Nephron progenitor cell (in vitro differentiated cells): ENCODE results near the gene CLEC20A.
A peak's percentile ranks its signal among the peaks of the same experiment; 100 is the strongest.
"Not testable (repeated sequence)": the region's sequence is repeated elsewhere in the genome, so short reads cannot be mapped to it uniquely, and the experiment has no call there.

Experiments used
- DNase-seq: peaks from one replicate; pipeline ENCODE4 v3.0.0; 2021
- H3K27ac Mint-ChIP-seq: 2 replicates; pipeline ENCODE4 v1.8.0; 2021; ENCODE audit warnings: mild to moderate bottlenecking, moderate library complexity, mixed read lengths
- H3K27me3 Mint-ChIP-seq: 2 replicates; pipeline ENCODE4 v1.8.0; 2021; ENCODE audit warnings: mild to moderate bottlenecking, low read depth, mixed read lengths; ENCODE audit not compliant: poor library complexity
- H3K36me3 Mint-ChIP-seq: 2 replicates; pipeline ENCODE4 v1.8.0; 2021; ENCODE audit warnings: low read depth, mixed read lengths
- H3K4me1 Mint-ChIP-seq: 2 replicates; pipeline ENCODE4 v1.8.0; 2021; ENCODE audit warnings: mixed read lengths
- H3K4me3 Mint-ChIP-seq: 2 replicates; pipeline ENCODE4 v1.8.0; 2021; ENCODE audit warnings: mild to moderate bottlenecking, moderate library complexity, mixed read lengths
- H3K9me3 Mint-ChIP-seq: 2 replicates; pipeline ENCODE4 v1.8.0; 2021; ENCODE audit warnings: mild to moderate bottlenecking, moderate library complexity, mixed read lengths
- TF ChIP-seq, protein P1 (sequence below): fragments of 200-600 bp; sonication (generic); IDR thresholded peaks from 2 replicates; pipeline ENCODE4 v1.5.0; 2021; ENCODE audit warnings: antibody characterized with exemption

CLEC20A gene

DNA sequence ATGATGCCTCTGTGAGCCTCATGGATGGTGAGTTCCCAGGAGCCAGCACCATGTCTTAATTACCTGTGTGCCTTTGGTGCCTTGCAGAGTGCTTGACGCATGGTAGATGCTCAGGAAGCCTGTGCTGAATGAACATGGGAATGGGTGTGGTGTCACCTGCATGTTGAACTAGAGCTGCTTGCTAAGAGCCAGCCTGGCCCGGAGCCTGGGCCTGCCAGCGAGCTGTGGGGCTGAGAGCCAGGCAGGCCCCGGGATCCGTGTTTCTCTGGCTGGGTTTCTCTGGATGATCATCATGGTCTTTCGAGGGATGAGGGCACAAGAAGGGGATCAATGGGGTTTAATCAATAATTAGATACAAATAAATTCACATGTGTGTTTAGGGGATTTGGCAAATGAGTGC lies 9.4 kb upstream of the CLEC20A start:
- peaks cover 10% of the 10 kb centered on the region for H3K4me1 Mint-ChIP-seq
- H3K27me3 Mint-ChIP-seq, result peaks cover 7% of the 10 kb centered on the region
- no peaks in the 10 kb centered on the region for H3K36me3 Mint-ChIP-seq
- no peak for DNase-seq
- no peak overlapping the region for H3K27ac Mint-ChIP-seq
- TF ChIP-seq, protein P1, sequence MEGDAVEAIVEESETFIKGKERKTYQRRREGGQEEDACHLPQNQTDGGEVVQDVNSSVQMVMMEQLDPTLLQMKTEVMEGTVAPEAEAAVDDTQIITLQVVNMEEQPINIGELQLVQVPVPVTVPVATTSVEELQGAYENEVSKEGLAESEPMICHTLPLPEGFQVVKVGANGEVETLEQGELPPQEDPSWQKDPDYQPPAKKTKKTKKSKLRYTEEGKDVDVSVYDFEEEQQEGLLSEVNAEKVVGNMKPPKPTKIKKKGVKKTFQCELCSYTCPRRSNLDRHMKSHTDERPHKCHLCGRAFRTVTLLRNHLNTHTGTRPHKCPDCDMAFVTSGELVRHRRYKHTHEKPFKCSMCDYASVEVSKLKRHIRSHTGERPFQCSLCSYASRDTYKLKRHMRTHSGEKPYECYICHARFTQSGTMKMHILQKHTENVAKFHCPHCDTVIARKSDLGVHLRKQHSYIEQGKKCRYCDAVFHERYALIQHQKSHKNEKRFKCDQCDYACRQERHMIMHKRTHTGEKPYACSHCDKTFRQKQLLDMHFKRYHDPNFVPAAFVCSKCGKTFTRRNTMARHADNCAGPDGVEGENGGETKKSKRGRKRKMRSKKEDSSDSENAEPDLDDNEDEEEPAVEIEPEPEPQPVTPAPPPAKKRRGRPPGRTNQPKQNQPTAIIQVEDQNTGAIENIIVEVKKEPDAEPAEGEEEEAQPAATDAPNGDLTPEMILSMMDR, result no peak
- H3K9me3 Mint-ChIP-seq, result no peaks in the 10 kb centered on the region
- H3K4me3 Mint-ChIP-seq, result no peak overlapping the region

DNA sequence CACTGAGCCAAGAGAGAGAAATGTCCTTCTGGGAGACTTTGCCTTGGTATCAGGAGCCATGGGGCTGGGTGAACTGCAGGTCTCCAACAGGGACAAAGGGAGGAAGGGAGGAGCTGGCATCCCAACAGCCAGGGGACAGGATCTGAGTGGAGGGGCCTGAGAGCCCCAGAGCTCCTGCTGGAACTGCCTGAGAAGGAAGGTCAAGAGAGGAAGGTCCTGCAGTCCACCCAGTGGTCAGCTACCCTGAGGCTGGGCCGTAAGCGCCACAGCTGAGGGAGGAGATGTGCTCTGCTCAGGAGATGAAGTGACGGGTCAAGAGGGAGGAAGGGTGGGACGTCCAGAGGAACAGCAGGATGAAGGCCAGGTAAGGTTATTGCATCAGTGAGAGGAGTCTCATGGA lies 7.5 kb upstream of the CLEC20A start:
- Mint-ChIP-seq H3K4me1 (peaks cover 3% of the 10 kb centered on the region), H3K27ac (peak overlapping the region; percentile 75), H3K9me3 (no peaks in the 10 kb centered on the region), H3K36me3 (no peaks in the 10 kb centered on the region), H3K4me3 (no peak overlapping the region), H3K27me3 (peaks cover 7% of the 10 kb centered on the region)
- TF ChIP-seq, protein P1, result no peak
- no peak for DNase-seq

DNA sequence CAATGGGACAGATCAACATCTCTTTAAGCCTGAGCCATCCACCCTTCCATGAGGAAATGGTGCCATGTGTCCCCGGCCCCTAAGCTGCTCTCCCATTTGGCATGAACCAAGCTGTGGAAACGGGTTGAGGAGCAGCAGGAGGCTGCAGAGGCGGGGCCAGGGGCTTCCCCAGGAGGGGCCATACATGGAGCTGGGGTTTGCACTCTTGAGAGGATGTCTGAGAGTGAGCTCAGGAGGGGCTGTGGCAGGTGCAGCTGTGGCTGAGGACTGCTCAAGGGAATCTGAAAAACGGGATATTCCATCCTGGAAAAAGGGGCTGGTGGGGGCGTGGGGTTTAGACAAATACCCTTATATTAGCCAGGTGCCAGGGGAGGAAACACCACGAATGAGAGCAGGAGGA lies 7.1 kb upstream of the CLEC20A start:
- no peaks in the 10 kb centered on the region for H3K9me3 Mint-ChIP-seq
- no peak overlapping the region for H3K27ac Mint-ChIP-seq
- no peak overlapping the region for H3K4me3 Mint-ChIP-seq
- peaks cover 7% of the 10 kb centered on the region for H3K27me3 Mint-ChIP-seq
- H3K4me1 Mint-ChIP-seq, result peaks cover 3% of the 10 kb centered on the region
- no peaks in the 10 kb centered on the region for H3K36me3 Mint-ChIP-seq
- TF ChIP-seq, protein P1, result no peak
- DNase-seq, result no peak

DNA sequence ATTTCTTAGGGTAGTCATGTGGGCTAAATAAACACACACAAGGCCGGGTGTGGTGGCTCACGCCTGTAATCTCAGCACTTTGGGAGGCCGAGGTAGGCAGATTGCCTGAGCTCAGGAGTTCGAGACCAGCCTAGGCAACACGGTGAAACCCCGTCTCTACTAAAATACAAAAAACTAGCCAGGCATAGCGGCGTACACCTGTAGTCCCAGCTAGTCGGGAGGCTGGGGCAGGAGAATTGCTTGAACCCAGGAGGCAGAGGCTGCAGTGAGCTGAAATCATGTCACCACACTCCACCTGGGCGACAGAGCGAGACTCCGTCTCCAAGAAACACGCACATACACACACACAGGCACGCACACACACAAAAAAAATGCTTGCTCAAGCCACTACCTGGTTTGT lies 6.6 kb upstream of the CLEC20A start:
- H3K9me3 Mint-ChIP-seq, DNase-seq, H3K36me3 Mint-ChIP-seq, H3K27ac Mint-ChIP-seq, H3K4me3 Mint-ChIP-seq, H3K4me1 Mint-ChIP-seq, H3K27me3 Mint-ChIP-seq: not testable (repeated sequence)

DNA sequence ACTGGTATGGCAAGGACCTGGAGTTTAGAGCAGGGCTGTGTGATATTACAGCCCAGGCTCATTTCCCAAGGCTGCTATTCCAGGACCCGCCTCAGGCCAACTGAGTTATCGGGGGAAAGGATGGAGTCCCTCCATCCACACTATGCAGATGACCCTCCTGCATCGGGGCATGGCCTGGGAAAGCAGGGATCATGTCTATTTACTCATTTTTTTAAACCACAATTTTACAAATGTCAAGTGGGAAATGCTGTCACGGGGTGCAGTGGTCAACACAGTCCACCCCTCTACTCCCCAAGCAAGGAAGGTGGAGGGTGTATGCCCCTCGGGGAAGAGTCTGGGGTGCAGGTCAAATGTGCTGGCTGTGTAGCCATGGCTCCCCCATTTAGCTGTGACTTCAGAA lies 6.1 kb upstream of the CLEC20A start:
- Mint-ChIP-seq H3K27me3 (peaks cover 7% of the 10 kb centered on the region), H3K9me3 (no peaks in the 10 kb centered on the region), H3K27ac (no peak overlapping the region), H3K36me3 (no peaks in the 10 kb centered on the region), H3K4me1 (peaks cover 4% of the 10 kb centered on the region), H3K4me3 (no peak overlapping the region)
- no peak for DNase-seq
- TF ChIP-seq, protein P1, result no peak

DNA sequence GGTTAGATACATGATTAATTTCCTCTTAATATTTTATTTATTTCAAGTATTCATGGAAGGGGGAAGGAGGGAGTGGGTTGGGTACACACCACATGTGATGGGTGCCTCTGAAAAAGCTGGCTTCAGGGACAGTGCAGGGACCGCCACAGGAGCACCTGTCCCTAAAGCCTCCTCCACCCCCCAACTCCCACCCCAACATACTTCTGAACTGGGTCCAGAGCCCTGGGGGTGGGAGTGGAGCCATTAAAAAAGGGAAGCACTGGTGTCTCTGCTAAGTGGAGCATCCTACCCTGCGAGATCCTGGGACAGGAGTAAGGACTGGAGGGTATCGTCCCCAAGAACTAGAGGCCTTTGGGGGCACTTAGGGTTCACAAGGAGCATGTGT lies 5.6 kb upstream of the CLEC20A start:
- H3K27me3 Mint-ChIP-seq, result peaks cover 7% of the 10 kb centered on the region
- TF ChIP-seq, protein P1, result no peak
- DNase-seq, result no peak
- H3K4me1 Mint-ChIP-seq, result peaks cover 10% of the 10 kb centered on the region
- H3K27ac Mint-ChIP-seq, result no peak overlapping the region
- H3K9me3 Mint-ChIP-seq, result no peaks in the 10 kb centered on the region
- no peak overlapping the region for H3K4me3 Mint-ChIP-seq
- no peaks in the 10 kb centered on the region for H3K36me3 Mint-ChIP-seq
